ENCODE results near the gene ZNF609. TPM values are rescaled to one million over a fixed set of nuclear protein-coding genes. Genes with fewer than 3 reads are reported as not detected.

Gene ZNF609
- total RNA-seq, 1 experiment from 2014 or later, result 35.0 TPM

DNA sequence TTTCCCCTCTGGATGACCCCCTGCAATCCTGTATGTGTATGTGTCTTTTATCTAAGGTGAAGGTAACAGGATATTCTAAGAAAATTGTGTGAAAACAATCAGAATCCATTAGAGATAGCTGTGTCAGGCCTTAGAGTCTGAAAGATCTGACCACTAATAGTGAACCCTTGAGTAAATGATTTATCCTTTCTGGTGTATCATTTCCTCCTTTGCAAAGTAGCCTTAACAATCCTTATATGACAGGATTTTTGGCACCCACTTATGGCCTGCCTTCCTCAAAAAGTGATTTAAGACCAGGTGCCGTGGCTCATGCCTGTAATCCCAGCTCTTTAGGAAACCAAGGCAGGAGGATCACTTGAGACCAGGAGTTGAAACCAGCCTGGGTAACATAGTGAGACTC is 204.8 kb downstream of the ZNF609 start:
- no peaks in the 10 kb centered on the region for H3K36me3 ChIP-seq (ENCODE audit: insufficient read depth, low read length, poor library complexity, severe bottlenecking)
- BruUV-seq (replicated peaks), result no TSS peak
- no peaks in the 10 kb centered on the region for H3K27me3 ChIP-seq (replicated peaks; ENCODE audit: insufficient read depth, low read depth, low read length, poor library complexity)
- DNase-seq (ENCODE audit: low spot score), result no peak
- ChIA-PET CTCF (no interaction called here), POLR2A (ENCODE audit: low non-redundant PET) (no interaction called here)
- intact Hi-C loops (cut with micrococcal nuclease; ENCODE audit: unreplicated experiment), result no loop called here
- H3K4me1 ChIP-seq (ENCODE audit: insufficient read depth, low read length, poor library complexity, severe bottlenecking), result no peaks in the 10 kb centered on the region
- no peaks in the 10 kb centered on the region for H3K9me3 ChIP-seq (ENCODE audit: low read depth, low read length, poor library complexity, severe bottlenecking)
- no peak overlapping the region for H3K27ac ChIP-seq (ENCODE audit: low read depth, low read length, poor library complexity, severe bottlenecking)
- H3K4me3 ChIP-seq (ENCODE audit: low read depth, low read length, poor library complexity, severe bottlenecking), result no peak overlapping the region
- TF ChIP-seq CTCF (conservative IDR thresholded peaks at IDR 0.05; ENCODE audit: low read depth, low read length) (no peak), EZH2 (IDR thresholded peaks at IDR 0.05; ENCODE audit: borderline replicate concordance, low read depth, low read length, poor library complexity, severe bottlenecking) (no peak)

DNA sequence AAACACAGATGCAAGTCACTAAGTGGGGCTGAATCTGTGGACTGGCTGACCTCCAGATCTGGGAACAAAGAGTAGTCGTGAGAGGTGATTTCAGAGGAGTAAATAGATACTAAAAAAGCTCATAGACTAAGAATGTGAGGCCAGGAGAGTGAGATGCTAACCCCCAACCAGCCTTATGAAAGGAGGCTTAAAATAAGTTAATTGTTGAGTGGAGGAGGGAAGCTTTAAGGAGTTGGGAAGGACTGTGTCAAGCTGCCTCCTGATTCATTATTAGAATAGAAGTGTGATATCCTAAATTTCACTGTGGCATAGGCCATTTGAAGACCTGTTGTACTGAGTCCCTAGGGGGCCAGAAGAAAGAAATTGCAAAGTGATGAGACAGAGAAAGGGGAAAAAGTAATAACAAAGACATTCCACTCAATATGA is 207.4 kb downstream of the ZNF609 start:
- ChIA-PET POLR2A (ENCODE audit: low non-redundant PET) (no interaction called here), CTCF (no interaction called here)
- DNase-seq (ENCODE audit: low spot score), result peak; percentile 11
- Histone ChIP-seq H3K4me3 (ENCODE audit: low read depth, low read length, poor library complexity, severe bottlenecking) (no peak overlapping the region), H3K27me3 (replicated peaks; ENCODE audit: insufficient read depth, low read depth, low read length, poor library complexity) (no peaks in the 10 kb centered on the region), H3K9me3 (ENCODE audit: low read depth, low read length, poor library complexity, severe bottlenecking) (no peaks in the 10 kb centered on the region), H3K36me3 (ENCODE audit: insufficient read depth, low read length, poor library complexity, severe bottlenecking) (no peaks in the 10 kb centered on the region), H3K27ac (ENCODE audit: low read depth, low read length, poor library complexity, severe bottlenecking) (no peak overlapping the region), H3K4me1 (ENCODE audit: insufficient read depth, low read length, poor library complexity, severe bottlenecking) (no peaks in the 10 kb centered on the region)
- TF ChIP-seq CTCF (conservative IDR thresholded peaks at IDR 0.05; ENCODE audit: low read depth, low read length) (no peak), EZH2 (IDR thresholded peaks at IDR 0.05; ENCODE audit: borderline replicate concordance, low read depth, low read length, poor library complexity, severe bottlenecking) (no peak)
- BruUV-seq (replicated peaks), result no TSS peak
- intact Hi-C loops (cut with micrococcal nuclease; ENCODE audit: unreplicated experiment), result no loop called here

GRCh38 chr15:64673866-64674265 is 213.5 kb downstream of the ZNF609 start:
- ChIA-PET CTCF (no interaction called here), POLR2A (ENCODE audit: low non-redundant PET) (no interaction called here)
- H3K27ac ChIP-seq (ENCODE audit: low read depth, low read length, poor library complexity, severe bottlenecking), result no peak overlapping the region
- no peaks in the 10 kb centered on the region for H3K9me3 ChIP-seq (ENCODE audit: low read depth, low read length, poor library complexity, severe bottlenecking)
- peaks cover 18% of the 10 kb centered on the region for H3K36me3 ChIP-seq (ENCODE audit: insufficient read depth, low read length, poor library complexity, severe bottlenecking)
- H3K4me1 ChIP-seq (ENCODE audit: insufficient read depth, low read length, poor library complexity, severe bottlenecking), result no peaks in the 10 kb centered on the region
- intact Hi-C loops (cut with micrococcal nuclease; ENCODE audit: unreplicated experiment), result no loop called here
- no peak for DNase-seq (ENCODE audit: low spot score)
- no peaks in the 10 kb centered on the region for H3K27me3 ChIP-seq (replicated peaks; ENCODE audit: insufficient read depth, low read depth, low read length, poor library complexity)
- TF ChIP-seq CTCF (conservative IDR thresholded peaks at IDR 0.05; ENCODE audit: low read depth, low read length) (no peak), EZH2 (IDR thresholded peaks at IDR 0.05; ENCODE audit: borderline replicate concordance, low read depth, low read length, poor library complexity, severe bottlenecking) (no peak)
- BruUV-seq (replicated peaks), result no TSS peak
- no peak overlapping the region for H3K4me3 ChIP-seq (ENCODE audit: low read depth, low read length, poor library complexity, severe bottlenecking)

Data from A673 (cell line).